ENCODE results near the gene SSR3. TPM values are rescaled to one million over a fixed set of nuclear protein-coding genes. Genes with fewer than 3 reads are reported as not detected.
"Not testable (repeated sequence)": the region's sequence is repeated elsewhere in the genome, so short reads cannot be mapped to it uniquely, and the experiment has no call there.

The SSR3 gene
- 109 TPM for total RNA-seq

DNA sequence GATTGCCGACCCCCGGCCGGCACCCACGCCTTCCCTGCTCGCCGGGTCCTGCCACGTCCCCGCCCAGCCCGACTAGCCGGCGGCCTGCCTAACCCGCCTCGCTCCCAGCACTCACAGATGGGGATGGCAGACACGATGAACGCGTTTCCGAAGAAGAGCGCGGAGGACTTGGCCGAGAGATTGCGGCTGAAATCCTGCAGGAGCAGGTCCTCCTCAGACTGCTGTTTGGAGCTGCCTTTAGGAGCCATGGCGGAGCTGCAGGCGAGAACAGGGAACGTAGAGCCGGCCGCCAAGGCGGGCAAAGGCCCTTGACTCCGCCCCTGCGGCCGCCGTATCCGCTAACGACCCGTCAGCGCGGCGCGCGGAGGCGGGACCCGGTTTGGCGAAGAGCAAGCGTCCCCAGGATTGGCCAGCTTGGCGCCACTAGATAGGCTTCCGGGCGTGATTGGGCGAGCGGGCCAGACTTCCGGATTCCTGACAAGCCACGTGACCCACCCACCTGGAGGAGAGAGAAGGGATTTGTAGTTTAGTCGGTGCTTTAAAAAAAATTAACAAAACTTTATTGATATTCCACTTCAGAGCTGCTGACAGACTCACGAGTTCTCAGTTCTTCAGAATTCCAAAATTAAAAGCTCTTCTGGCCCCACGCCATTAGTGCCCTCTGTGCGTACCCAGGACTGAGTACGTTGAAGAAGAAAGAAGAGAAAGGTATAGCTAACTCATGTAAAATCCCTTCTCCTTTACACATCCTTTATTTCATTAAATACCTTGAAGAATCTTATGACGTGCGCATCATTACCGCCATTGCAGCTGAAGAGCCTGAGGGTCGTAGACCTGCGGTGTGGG, at the start of gene SSR3:
SSR3 (minus strand) TSS at position 276 of the 846 bp plus-strand sequence; CDS start at position 248, 28 bp downstream.
- Histone ChIP-seq H3K4me3 (ENCODE audit: low read length) (peak within 1 kb of the TSS; percentile 91), H3K4me1 (ENCODE audit: insufficient read depth, low read length) (peaks cover 19% of the 10 kb centered on the region), H3K9me3 (ENCODE audit: low read depth, low read length) (no peaks in the 10 kb centered on the region), H3K27me3 (ENCODE audit: insufficient read depth, low read length) (no peaks in the 10 kb centered on the region)

- no peak overlapping the region for H3K4me3 ChIP-seq (ENCODE audit: low read length)
- no peaks in the 10 kb centered on the region for H3K27me3 ChIP-seq (ENCODE audit: insufficient read depth, low read length)
- no peaks in the 10 kb centered on the region for H3K9me3 ChIP-seq (ENCODE audit: low read depth, low read length)
- H3K4me1 ChIP-seq (ENCODE audit: insufficient read depth, low read length): peaks cover 12% of the 10 kb centered on the region
Measured at GRCh38 chr3:156604064-156604641, 49.2 kb upstream of the SSR3 start.

GRCh38 chr3:156603379-156604017, 48.6 kb upstream of the SSR3 start:
- Histone ChIP-seq H3K27me3 (ENCODE audit: insufficient read depth, low read length) (no peaks in the 10 kb centered on the region), H3K9me3 (ENCODE audit: low read depth, low read length) (no peaks in the 10 kb centered on the region), H3K4me1 (ENCODE audit: insufficient read depth, low read length) (peaks cover 12% of the 10 kb centered on the region), H3K4me3 (ENCODE audit: low read length) (no peak overlapping the region)

DNA sequence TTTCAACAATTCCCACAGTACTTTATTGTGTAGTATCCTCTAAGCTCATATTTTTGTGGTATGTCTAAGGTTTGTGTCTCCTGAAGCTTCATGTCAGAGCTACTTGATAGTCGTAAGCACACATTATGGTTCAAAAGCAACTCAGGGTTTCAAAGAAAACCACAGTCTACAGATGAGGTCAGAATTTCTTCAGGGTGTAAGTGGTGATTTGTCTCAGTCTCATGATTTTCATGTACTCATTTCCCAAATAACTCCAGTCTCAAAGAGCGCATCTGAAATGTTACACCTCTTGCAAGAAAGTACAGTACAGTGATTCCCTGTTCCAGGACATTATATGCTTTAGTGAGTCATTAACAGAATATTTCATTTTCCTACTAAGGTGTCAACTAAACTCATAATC, 47.5 kb upstream of the SSR3 start:
- Histone ChIP-seq H3K4me3 (ENCODE audit: low read length) (no peak overlapping the region), H3K27me3 (ENCODE audit: insufficient read depth, low read length) (no peaks in the 10 kb centered on the region), H3K4me1 (ENCODE audit: insufficient read depth, low read length) (peaks cover 12% of the 10 kb centered on the region), H3K9me3 (ENCODE audit: low read depth, low read length) (no peaks in the 10 kb centered on the region)

DNA sequence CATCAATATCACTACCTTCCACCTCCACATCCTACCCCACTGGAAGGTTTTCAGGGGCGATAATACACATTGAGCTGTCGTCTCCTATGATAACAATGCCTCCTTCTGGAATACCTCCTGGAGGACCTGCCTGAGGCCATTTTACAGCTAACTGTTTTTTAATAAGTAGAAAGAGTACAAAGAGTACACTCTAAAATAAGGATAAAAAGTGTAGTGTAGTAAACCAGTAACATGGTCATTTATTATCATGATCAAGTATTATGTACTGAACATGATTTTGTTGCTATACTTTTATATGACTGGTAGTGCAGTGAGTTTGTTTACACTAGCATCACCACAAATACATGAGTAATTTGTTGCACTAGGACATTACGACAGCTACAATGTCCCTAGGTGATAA, 46.6 kb upstream of the SSR3 start:
- no peak overlapping the region for H3K4me3 ChIP-seq (ENCODE audit: low read length)
- H3K9me3 ChIP-seq (ENCODE audit: low read depth, low read length): no peaks in the 10 kb centered on the region
- peaks cover 12% of the 10 kb centered on the region for H3K4me1 ChIP-seq (ENCODE audit: insufficient read depth, low read length)
- H3K27me3 ChIP-seq (ENCODE audit: insufficient read depth, low read length): no peaks in the 10 kb centered on the region

GRCh38 chr3:156600834-156601233, 45.9 kb upstream of the SSR3 start:
- Histone ChIP-seq H3K4me1 (ENCODE audit: insufficient read depth, low read length) (peaks cover 6% of the 10 kb centered on the region), H3K27me3 (ENCODE audit: insufficient read depth, low read length) (no peaks in the 10 kb centered on the region), H3K9me3 (ENCODE audit: low read depth, low read length) (no peaks in the 10 kb centered on the region), H3K4me3 (ENCODE audit: low read length) (no peak overlapping the region)

- Histone ChIP-seq H3K4me1 (ENCODE audit: insufficient read depth, low read length) (no peaks in the 10 kb centered on the region), H3K9me3 (ENCODE audit: low read depth, low read length) (no peaks in the 10 kb centered on the region), H3K4me3 (ENCODE audit: low read length) (no peak overlapping the region), H3K27me3 (ENCODE audit: insufficient read depth, low read length) (no peaks in the 10 kb centered on the region)
Measured at GRCh38 chr3:156599089-156599874, 44.4 kb upstream of the SSR3 start.

DNA sequence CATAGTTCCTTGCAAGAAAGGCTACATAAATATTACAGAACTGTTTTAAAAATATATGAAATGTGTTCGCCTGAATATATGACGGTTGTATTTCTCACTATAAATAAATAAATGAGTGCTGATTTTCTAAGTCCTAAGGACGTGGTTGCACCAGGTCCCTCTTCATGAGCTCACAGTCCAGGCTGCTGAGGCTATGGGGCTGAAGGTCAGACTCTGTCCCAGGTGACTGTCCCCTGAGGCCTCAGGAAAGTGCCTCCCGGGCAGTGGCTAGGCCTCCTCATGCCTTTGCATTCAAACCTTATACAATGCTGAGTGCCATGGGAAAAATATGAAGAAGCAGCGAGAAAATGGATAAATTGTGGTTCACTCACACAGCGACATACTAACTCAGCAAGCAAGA, 43.5 kb upstream of the SSR3 start:
- H3K4me3 ChIP-seq (ENCODE audit: low read length): no peak overlapping the region

DNA sequence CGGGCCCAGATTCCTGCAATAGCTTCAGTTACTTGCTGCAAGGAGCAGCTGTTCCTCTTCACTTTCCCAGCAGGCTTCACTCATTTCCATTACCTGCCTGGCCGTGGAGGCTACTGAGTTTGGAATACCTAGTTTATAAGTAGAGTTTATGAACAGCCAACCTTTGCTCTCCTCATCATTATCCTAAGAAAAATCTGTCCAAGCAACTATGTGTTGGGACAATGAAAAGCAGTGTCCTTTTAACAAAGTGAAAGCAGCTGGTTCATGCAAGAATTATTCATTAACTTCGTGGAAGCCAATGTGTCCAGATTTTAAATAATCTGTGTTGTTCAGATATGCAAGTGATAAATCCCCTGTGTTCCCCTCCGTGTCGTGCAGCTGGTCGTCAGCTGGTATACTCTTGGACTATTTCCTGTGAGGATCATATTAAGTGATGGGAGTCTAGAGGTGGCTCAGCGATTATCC, 39.3 kb upstream of the SSR3 start:
- H3K27me3 ChIP-seq (ENCODE audit: insufficient read depth, low read length): no peaks in the 10 kb centered on the region
- H3K9me3 ChIP-seq (ENCODE audit: low read depth, low read length): no peaks in the 10 kb centered on the region
- H3K4me3 ChIP-seq (ENCODE audit: low read length): no peak overlapping the region
- peaks cover 1% of the 10 kb centered on the region for H3K4me1 ChIP-seq (ENCODE audit: insufficient read depth, low read length)

More for the DNA sequence above, 43.5 kb upstream of the SSR3 start:
- H3K27me3 ChIP-seq (ENCODE audit: insufficient read depth, low read length): no peaks in the 10 kb centered on the region
- no peaks in the 10 kb centered on the region for H3K9me3 ChIP-seq (ENCODE audit: low read depth, low read length)
- H3K4me1 ChIP-seq (ENCODE audit: insufficient read depth, low read length): no peaks in the 10 kb centered on the region

GRCh38 chr3:156593814-156594213, 38.9 kb upstream of the SSR3 start:
- no peaks in the 10 kb centered on the region for H3K27me3 ChIP-seq (ENCODE audit: insufficient read depth, low read length)
- no peaks in the 10 kb centered on the region for H3K9me3 ChIP-seq (ENCODE audit: low read depth, low read length)
- no peak overlapping the region for H3K4me3 ChIP-seq (ENCODE audit: low read length)
- peaks cover 6% of the 10 kb centered on the region for H3K4me1 ChIP-seq (ENCODE audit: insufficient read depth, low read length)

- peaks cover 26% of the 10 kb centered on the region for H3K4me1 ChIP-seq (ENCODE audit: insufficient read depth, low read length)
- not testable (repeated sequence) for H3K9me3 ChIP-seq (ENCODE audit: low read depth, low read length); H3K27me3 ChIP-seq (ENCODE audit: insufficient read depth, low read length); H3K4me3 ChIP-seq (ENCODE audit: low read length)
Measured at GRCh38 chr3:156589806-156590205, 34.9 kb upstream of the SSR3 start.

DNA sequence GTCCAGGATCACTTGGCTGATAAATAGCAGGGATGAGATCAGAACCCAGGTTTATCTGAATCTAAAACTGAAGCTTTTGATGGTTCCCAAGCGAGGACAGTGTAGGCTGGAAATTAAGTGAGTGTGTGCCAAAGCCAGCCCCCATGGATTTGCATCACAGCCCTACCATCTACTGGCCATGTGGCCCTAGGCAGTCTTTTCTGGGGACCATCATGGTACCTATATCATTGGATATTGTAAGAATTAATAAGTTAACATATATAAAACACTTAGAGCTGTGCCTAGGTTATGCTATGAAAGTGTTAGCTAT, 32.8 kb upstream of the SSR3 start:
- Histone ChIP-seq H3K4me3 (ENCODE audit: low read length) (no peak overlapping the region), H3K27me3 (ENCODE audit: insufficient read depth, low read length) (no peaks in the 10 kb centered on the region), H3K4me1 (ENCODE audit: insufficient read depth, low read length) (peaks cover 33% of the 10 kb centered on the region), H3K9me3 (ENCODE audit: low read depth, low read length) (no peaks in the 10 kb centered on the region)

- H3K27me3 ChIP-seq (ENCODE audit: insufficient read depth, low read length): no peaks in the 10 kb centered on the region
- peaks cover 33% of the 10 kb centered on the region for H3K4me1 ChIP-seq (ENCODE audit: insufficient read depth, low read length)
- no peaks in the 10 kb centered on the region for H3K9me3 ChIP-seq (ENCODE audit: low read depth, low read length)
- H3K4me3 ChIP-seq (ENCODE audit: low read length): no peak overlapping the region
Measured at GRCh38 chr3:156586905-156587759, 32.2 kb upstream of the SSR3 start.

- Histone ChIP-seq H3K4me1 (ENCODE audit: insufficient read depth, low read length) (peaks cover 42% of the 10 kb centered on the region), H3K4me3 (ENCODE audit: low read length) (no peak overlapping the region), H3K27me3 (ENCODE audit: insufficient read depth, low read length) (no peaks in the 10 kb centered on the region), H3K9me3 (ENCODE audit: low read depth, low read length) (no peaks in the 10 kb centered on the region)
Measured at GRCh38 chr3:156583469-156583868, 28.6 kb upstream of the SSR3 start.
